Activated CD4-positive, alpha-beta memory T cell treated with anti-CD3 and anti-CD28 coated beads, Interleukin-2, amount 10 ng/mL, durations not matched to agents 7 days and 5 days (primary cell): ENCODE results near the gene RALGAPA2. TPM values are rescaled to one million over a fixed set of nuclear protein-coding genes. Genes with fewer than 3 reads are reported as not detected.

Experiments used
- CTCF ChIA-PET: fragments of 350-600 bp; sonication (Branson Sonifier 250); formaldehyde crosslinking; loops from one replicate; lab custom pipeline; 2021; ENCODE audit warnings: antibody characterized with exemption, inconsistent platforms; lab: Charles Lee
- POLR2A ChIA-PET: fragments of 350-600 bp; sonication (Branson Sonifier 250); formaldehyde crosslinking; loops from one replicate; lab custom pipeline; 2021; ENCODE audit warnings: antibody characterized with exemption; lab: Charles Lee
- DNase-seq: peaks from one replicate; pipeline ENCODE4 v3.0.0-alpha.2; 2020
- H3K27ac Mint-ChIP-seq: one replicate; pipeline ENCODE4 v1.8.0; 2021; ENCODE audit warnings: mild to moderate bottlenecking, mixed read lengths
- H3K27me3 Mint-ChIP-seq: one replicate; pipeline ENCODE4 v1.8.0; 2021; ENCODE audit warnings: mixed read lengths
- H3K36me3 Mint-ChIP-seq: one replicate; pipeline ENCODE4 v1.8.0; 2021; ENCODE audit warnings: low read depth, mixed read lengths
- H3K4me1 Mint-ChIP-seq: one replicate; pipeline ENCODE4 v1.8.0; 2021; ENCODE audit warnings: mixed read lengths
- H3K4me3 Mint-ChIP-seq: one replicate; pipeline ENCODE4 v1.8.0; 2021; ENCODE audit warnings: mild to moderate bottlenecking, mixed read lengths
- H3K9me3 Mint-ChIP-seq: one replicate; pipeline ENCODE4 v1.8.0; 2021; ENCODE audit warnings: mixed read lengths
- total RNA-seq, 2 experiments: library from RNA; stranded (reverse); gene quantifications; one replicate each; pipeline ENCODE4 v1.2.3, GENCODE V29; 2021

RALGAPA2 gene
- total RNA-seq, 2 experiments from 2014 or later = 16.5 to 20.6 TPM

- CTCF ChIA-PET = interaction anchor here (1.1 to 3.4 kb wide), 2 partner anchors 10 to 234 kb away, joined by 3 to 26 read pairs; no protein-coding TSS in a partner anchor
These were observed 108.1 kb downstream of the RALGAPA2 start for GRCh38 chr20:20604357-20604756.

GRCh38 chr20:20603339-20603990, 109.0 kb downstream of the RALGAPA2 start:
- Mint-ChIP-seq H3K4me3 (no peak overlapping the region), H3K36me3 (peaks cover 12% of the 10 kb centered on the region), H3K4me1 (peaks cover 16% of the 10 kb centered on the region), H3K27ac (peak overlapping the region; percentile 62), H3K27me3 (no peaks in the 10 kb centered on the region), H3K9me3 (no peaks in the 10 kb centered on the region)
- POLR2A ChIA-PET = interaction anchor here (0.7 kb wide), 1 partner anchor 57 kb away, joined by 3 read pairs; no protein-coding TSS in a partner anchor
- CTCF ChIA-PET = interaction anchor here (0.6 to 3.4 kb wide), 3 partner anchors 9 to 581 kb away, joined by 3 to 26 read pairs (median 4); no protein-coding TSS in a partner anchor
- peak; percentile 29 for DNase-seq

More at GRCh38 chr20:20604357-20604756, 108.1 kb downstream of the RALGAPA2 start:
- POLR2A ChIA-PET = no interaction called here
- no peaks in the 10 kb centered on the region for H3K9me3 Mint-ChIP-seq
- no peak overlapping the region for H3K4me3 Mint-ChIP-seq
- no peak for DNase-seq
- H3K27me3 Mint-ChIP-seq = no peaks in the 10 kb centered on the region
- peaks cover 7% of the 10 kb centered on the region for H3K36me3 Mint-ChIP-seq
- H3K27ac Mint-ChIP-seq = no peak overlapping the region
- peaks cover 16% of the 10 kb centered on the region for H3K4me1 Mint-ChIP-seq

GRCh38 chr20:20597966-20598365, 114.5 kb downstream of the RALGAPA2 start:
- Mint-ChIP-seq H3K9me3 (no peaks in the 10 kb centered on the region), H3K4me1 (peaks cover 4% of the 10 kb centered on the region), H3K27ac (no peak overlapping the region), H3K4me3 (no peak overlapping the region), H3K36me3 (peaks cover 7% of the 10 kb centered on the region), H3K27me3 (no peaks in the 10 kb centered on the region)
- no peak for DNase-seq
- CTCF ChIA-PET = interaction anchor here (1.4 kb wide), 1 partner anchor 414 kb away, joined by 3 read pairs; no protein-coding TSS in a partner anchor
- POLR2A ChIA-PET = no interaction called here

- H3K27me3 Mint-ChIP-seq = no peaks in the 10 kb centered on the region
- no peaks in the 10 kb centered on the region for H3K9me3 Mint-ChIP-seq
- no peak overlapping the region for H3K4me3 Mint-ChIP-seq
- H3K36me3 Mint-ChIP-seq = peaks cover 11% of the 10 kb centered on the region
- no peaks in the 10 kb centered on the region for H3K4me1 Mint-ChIP-seq
- POLR2A ChIA-PET = no interaction called here
- DNase-seq = no peak
- H3K27ac Mint-ChIP-seq = no peak overlapping the region
- CTCF ChIA-PET = interaction anchor here (0.6 to 2.7 kb wide), 16 partner anchors 9 to 543 kb away, joined by 3 to 26 read pairs (median 5); no protein-coding TSS in a partner anchor
These were observed 118.3 kb downstream of the RALGAPA2 start for GRCh38 chr20:20594171-20594530.

- Mint-ChIP-seq H3K4me3 (no peak overlapping the region), H3K9me3 (no peaks in the 10 kb centered on the region), H3K36me3 (peaks cover 8% of the 10 kb centered on the region), H3K27me3 (no peaks in the 10 kb centered on the region), H3K4me1 (no peaks in the 10 kb centered on the region), H3K27ac (no peak overlapping the region)
- CTCF ChIA-PET = interaction anchor here (0.6 to 2.7 kb wide), 18 partner anchors 9 to 542 kb away, joined by 3 to 26 read pairs (median 4); no protein-coding TSS in a partner anchor
- DNase-seq = peak; percentile 19
- POLR2A ChIA-PET = no interaction called here
These were observed 118.8 kb downstream of the RALGAPA2 start for GRCh38 chr20:20593447-20594170.

- ChIA-PET CTCF (interaction anchor here (2.5 kb wide), 1 partner anchor 9 kb away, joined by 10 read pairs; no protein-coding TSS in a partner anchor), POLR2A (no interaction called here)
- DNase-seq = no peak
- Mint-ChIP-seq H3K4me1 (peaks cover 8% of the 10 kb centered on the region), H3K36me3 (peaks cover 15% of the 10 kb centered on the region), H3K4me3 (no peak overlapping the region), H3K9me3 (no peaks in the 10 kb centered on the region), H3K27me3 (no peaks in the 10 kb centered on the region), H3K27ac (no peak overlapping the region)
These were observed 127.3 kb downstream of the RALGAPA2 start for GRCh38 chr20:20585146-20585545.

- ChIA-PET POLR2A (no interaction called here), CTCF (interaction anchor here (1.0 kb wide), 1 partner anchor 10 kb away, joined by 3 read pairs; no protein-coding TSS in a partner anchor)
- no peaks in the 10 kb centered on the region for H3K27me3 Mint-ChIP-seq
These were observed 129.7 kb downstream of the RALGAPA2 start for GRCh38 chr20:20582734-20583133.

GRCh38 chr20:20580139-20580538, 132.3 kb downstream of the RALGAPA2 start:
- peaks cover 7% of the 10 kb centered on the region for H3K36me3 Mint-ChIP-seq
- no peaks in the 10 kb centered on the region for H3K9me3 Mint-ChIP-seq
- ChIA-PET CTCF (no interaction called here), POLR2A (no interaction called here)
- no peaks in the 10 kb centered on the region for H3K27me3 Mint-ChIP-seq
- no peak overlapping the region for H3K27ac Mint-ChIP-seq
- DNase-seq = no peak
- no peak overlapping the region for H3K4me3 Mint-ChIP-seq
- peaks cover 4% of the 10 kb centered on the region for H3K4me1 Mint-ChIP-seq

More at GRCh38 chr20:20582734-20583133, 129.7 kb downstream of the RALGAPA2 start:
- Mint-ChIP-seq H3K27ac (no peak overlapping the region), H3K9me3 (no peaks in the 10 kb centered on the region), H3K36me3 (peaks cover 15% of the 10 kb centered on the region), H3K4me1 (peaks cover 12% of the 10 kb centered on the region), H3K4me3 (no peak overlapping the region)
- no peak for DNase-seq

GRCh38 chr20:20578838-20579237, 133.6 kb downstream of the RALGAPA2 start:
- ChIA-PET CTCF (interaction anchor here (1.5 to 1.7 kb wide), 2 partner anchors 15 to 495 kb away, joined by 3 to 10 read pairs; no protein-coding TSS in a partner anchor), POLR2A (no interaction called here)
- Mint-ChIP-seq H3K4me3 (no peak overlapping the region), H3K4me1 (peaks cover 4% of the 10 kb centered on the region), H3K9me3 (no peaks in the 10 kb centered on the region), H3K27me3 (no peaks in the 10 kb centered on the region), H3K36me3 (peaks cover 9% of the 10 kb centered on the region), H3K27ac (no peak overlapping the region)
- no peak for DNase-seq

GRCh38 chr20:20573797-20574196, 138.6 kb downstream of the RALGAPA2 start:
- Mint-ChIP-seq H3K36me3 (peaks cover 2% of the 10 kb centered on the region), H3K27me3 (no peaks in the 10 kb centered on the region), H3K4me1 (no peaks in the 10 kb centered on the region), H3K4me3 (no peak overlapping the region), H3K9me3 (no peaks in the 10 kb centered on the region), H3K27ac (no peak overlapping the region)
- DNase-seq = no peak
- POLR2A ChIA-PET = no interaction called here
- CTCF ChIA-PET = no interaction called here

- H3K27me3 Mint-ChIP-seq = no peaks in the 10 kb centered on the region
- peaks cover 2% of the 10 kb centered on the region for H3K36me3 Mint-ChIP-seq
- no peak overlapping the region for H3K4me3 Mint-ChIP-seq
- H3K4me1 Mint-ChIP-seq = no peaks in the 10 kb centered on the region
- no peak overlapping the region for H3K27ac Mint-ChIP-seq
- no peak for DNase-seq
- ChIA-PET CTCF (no interaction called here), POLR2A (no interaction called here)
- no peaks in the 10 kb centered on the region for H3K9me3 Mint-ChIP-seq
These were observed 141.2 kb downstream of the RALGAPA2 start for GRCh38 chr20:20571068-20571780.

- Mint-ChIP-seq H3K9me3 (no peaks in the 10 kb centered on the region), H3K27me3 (no peaks in the 10 kb centered on the region), H3K4me3 (no peak overlapping the region), H3K27ac (no peak overlapping the region), H3K4me1 (no peaks in the 10 kb centered on the region), H3K36me3 (no peaks in the 10 kb centered on the region)
- ChIA-PET POLR2A (no interaction called here), CTCF (interaction anchor here (1.3 kb wide), 1 partner anchor 197 kb away, joined by 3 read pairs; no protein-coding TSS in a partner anchor)
- DNase-seq = peak; percentile 24
These were observed 143.7 kb downstream of the RALGAPA2 start for GRCh38 chr20:20568604-20569205.
